ENCODE results near the gene MYBL2. TPM values are rescaled to one million over a fixed set of nuclear protein-coding genes. Genes with fewer than 3 reads are reported as not detected.
A peak's percentile ranks its signal among the peaks of the same experiment; 100 is the strongest.

The MYBL2 gene
- total RNA-seq, 1 donor from 2014 or later, result 1.7 TPM

DNA sequence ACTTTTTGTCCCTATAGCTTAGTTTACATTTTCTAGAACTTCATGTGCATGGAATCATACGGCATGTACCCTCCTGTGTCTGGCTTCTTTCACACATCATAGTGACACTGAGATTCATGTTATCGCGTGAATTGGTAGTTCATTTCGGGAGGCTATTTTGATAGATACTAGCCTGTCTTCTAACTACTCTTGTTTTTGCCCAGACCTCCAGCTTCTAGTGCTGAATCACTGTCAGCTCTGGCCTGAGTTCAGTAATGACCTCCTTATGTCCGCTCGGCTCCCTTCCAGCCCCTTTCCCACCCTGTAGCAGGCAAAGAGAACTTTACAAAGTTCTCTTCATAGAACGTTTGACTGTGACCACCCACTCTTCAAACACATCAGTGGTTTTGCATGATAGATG lies 14.1 kb downstream of the MYBL2 start:
- no peaks in the 10 kb centered on the region for H3K4me1 ChIP-seq
- H3K4me3 ChIP-seq, result no peak overlapping the region
- no peaks in the 10 kb centered on the region for H3K9me3 ChIP-seq
- no peaks in the 10 kb centered on the region for H3K36me3 ChIP-seq
- no peak for ATAC-seq
- no peaks in the 10 kb centered on the region for H3K27me3 ChIP-seq (ENCODE audit: low read depth)
- TF ChIP-seq, protein P1, sequence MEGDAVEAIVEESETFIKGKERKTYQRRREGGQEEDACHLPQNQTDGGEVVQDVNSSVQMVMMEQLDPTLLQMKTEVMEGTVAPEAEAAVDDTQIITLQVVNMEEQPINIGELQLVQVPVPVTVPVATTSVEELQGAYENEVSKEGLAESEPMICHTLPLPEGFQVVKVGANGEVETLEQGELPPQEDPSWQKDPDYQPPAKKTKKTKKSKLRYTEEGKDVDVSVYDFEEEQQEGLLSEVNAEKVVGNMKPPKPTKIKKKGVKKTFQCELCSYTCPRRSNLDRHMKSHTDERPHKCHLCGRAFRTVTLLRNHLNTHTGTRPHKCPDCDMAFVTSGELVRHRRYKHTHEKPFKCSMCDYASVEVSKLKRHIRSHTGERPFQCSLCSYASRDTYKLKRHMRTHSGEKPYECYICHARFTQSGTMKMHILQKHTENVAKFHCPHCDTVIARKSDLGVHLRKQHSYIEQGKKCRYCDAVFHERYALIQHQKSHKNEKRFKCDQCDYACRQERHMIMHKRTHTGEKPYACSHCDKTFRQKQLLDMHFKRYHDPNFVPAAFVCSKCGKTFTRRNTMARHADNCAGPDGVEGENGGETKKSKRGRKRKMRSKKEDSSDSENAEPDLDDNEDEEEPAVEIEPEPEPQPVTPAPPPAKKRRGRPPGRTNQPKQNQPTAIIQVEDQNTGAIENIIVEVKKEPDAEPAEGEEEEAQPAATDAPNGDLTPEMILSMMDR (IDR thresholded peaks at IDR 0.05), result no peak
- no peak overlapping the region for H3K27ac ChIP-seq
- intact Hi-C loops (cut with DNase I), result no loop called here
- DNase-seq, result no peak

- H3K36me3 ChIP-seq, result no peaks in the 10 kb centered on the region
- TF ChIP-seq, protein P1 (IDR thresholded peaks at IDR 0.05), result no peak
- H3K27me3 ChIP-seq (ENCODE audit: low read depth), result no peaks in the 10 kb centered on the region
- ATAC-seq, result peak in 1 of 2 donors; percentile 13
- H3K4me3 ChIP-seq, result no peak overlapping the region
- no peaks in the 10 kb centered on the region for H3K4me1 ChIP-seq
- no peaks in the 10 kb centered on the region for H3K9me3 ChIP-seq
- no peak overlapping the region for H3K27ac ChIP-seq
- intact Hi-C loops (cut with DNase I), result no loop called here
- no peak for DNase-seq
Measured at GRCh38 chr20:43681468-43681942, 14.6 kb downstream of the MYBL2 start.

DNA sequence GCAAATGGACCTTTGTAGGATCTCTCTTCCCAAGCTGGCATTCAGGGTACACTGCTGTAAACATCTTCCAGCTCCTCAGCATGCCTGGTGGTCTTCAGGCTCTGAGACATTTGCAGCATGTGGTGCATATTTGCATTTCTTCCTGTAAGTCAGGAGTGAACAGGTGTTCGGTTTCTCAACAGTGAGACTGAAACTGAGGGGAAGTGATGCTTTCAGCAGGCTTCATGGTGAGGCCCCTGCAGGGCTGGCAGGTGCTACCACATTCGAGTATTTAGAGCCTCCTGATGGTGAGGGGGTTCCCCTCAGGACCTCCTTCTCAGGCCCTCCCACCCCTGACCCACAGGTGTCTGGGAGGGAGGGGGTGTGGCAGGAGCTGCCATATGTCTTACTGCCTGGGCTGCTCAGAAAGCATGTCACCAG lies 15.1 kb downstream of the MYBL2 start:
- ATAC-seq (peak in 1 of 2 donors; percentile 68), DNase-seq (no peak)
- intact Hi-C loops (cut with DNase I), result no loop called here
- H3K4me1 ChIP-seq, result no peaks in the 10 kb centered on the region
- H3K4me3 ChIP-seq, result no peak overlapping the region
- no peaks in the 10 kb centered on the region for H3K9me3 ChIP-seq
- TF ChIP-seq, protein P1 (IDR thresholded peaks at IDR 0.05), result no peak
- no peaks in the 10 kb centered on the region for H3K27me3 ChIP-seq (ENCODE audit: low read depth)
- no peaks in the 10 kb centered on the region for H3K36me3 ChIP-seq
- H3K27ac ChIP-seq, result no peak overlapping the region

- Histone ChIP-seq H3K27me3 (ENCODE audit: low read depth) (no peaks in the 10 kb centered on the region), H3K27ac (no peak overlapping the region), H3K4me3 (no peak overlapping the region), H3K9me3 (no peaks in the 10 kb centered on the region), H3K36me3 (no peaks in the 10 kb centered on the region), H3K4me1 (no peaks in the 10 kb centered on the region)
- intact Hi-C loops (cut with DNase I), result no loop called here
- peak in 1 of 2 donors; percentile 37 for ATAC-seq
- TF ChIP-seq, protein P1 (IDR thresholded peaks at IDR 0.05), result no peak
- no peak for DNase-seq
Measured at GRCh38 chr20:43682446-43682845, 15.5 kb downstream of the MYBL2 start.

DNA sequence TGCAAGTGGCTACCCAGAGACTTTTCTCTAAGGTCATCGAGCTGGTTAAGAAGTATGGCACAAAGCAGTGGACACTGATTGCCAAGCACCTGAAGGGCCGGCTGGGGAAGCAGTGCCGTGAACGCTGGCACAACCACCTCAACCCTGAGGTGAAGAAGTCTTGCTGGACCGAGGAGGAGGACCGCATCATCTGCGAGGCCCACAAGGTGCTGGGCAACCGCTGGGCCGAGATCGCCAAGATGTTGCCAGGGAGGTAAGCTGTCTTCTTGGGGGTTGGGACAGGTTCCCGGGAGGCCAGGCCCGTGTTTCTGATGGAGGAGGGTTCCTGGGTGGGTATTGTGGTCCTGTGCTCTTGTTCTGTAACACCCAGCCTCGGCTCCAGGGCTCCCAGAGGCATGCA lies 19.9 kb downstream of the MYBL2 start:
- Histone ChIP-seq H3K27me3 (ENCODE audit: low read depth) (no peaks in the 10 kb centered on the region), H3K36me3 (no peaks in the 10 kb centered on the region), H3K4me3 (no peak overlapping the region), H3K4me1 (no peaks in the 10 kb centered on the region), H3K9me3 (no peaks in the 10 kb centered on the region), H3K27ac (no peak overlapping the region)
- DNase-seq (no peak), ATAC-seq (no peak)
- intact Hi-C loops (cut with DNase I), result no loop called here
- TF ChIP-seq, protein P1 (IDR thresholded peaks at IDR 0.05), result no peak

GRCh38 chr20:43689165-43689564 lies 22.3 kb downstream of the MYBL2 start:
- Histone ChIP-seq H3K9me3 (no peaks in the 10 kb centered on the region), H3K27me3 (ENCODE audit: low read depth) (no peaks in the 10 kb centered on the region)

More at GRCh38 chr20:43689165-43689564, 22.3 kb downstream of the MYBL2 start:
- H3K27ac ChIP-seq, result no peak overlapping the region
- H3K4me1 ChIP-seq, result no peaks in the 10 kb centered on the region
- DNase-seq, result no peak
- H3K36me3 ChIP-seq, result no peaks in the 10 kb centered on the region
- no peak for ATAC-seq
- intact Hi-C loops (cut with DNase I), result no loop called here
- TF ChIP-seq, protein P1 (IDR thresholded peaks at IDR 0.05), result no peak
- no peak overlapping the region for H3K4me3 ChIP-seq
